ENCODE measurements around the gene CEP41.
"Not testable (repeated sequence)": the region's sequence is repeated elsewhere in the genome, so short reads cannot be mapped to it uniquely, and the experiment has no call there.

CEP41 gene

DNA sequence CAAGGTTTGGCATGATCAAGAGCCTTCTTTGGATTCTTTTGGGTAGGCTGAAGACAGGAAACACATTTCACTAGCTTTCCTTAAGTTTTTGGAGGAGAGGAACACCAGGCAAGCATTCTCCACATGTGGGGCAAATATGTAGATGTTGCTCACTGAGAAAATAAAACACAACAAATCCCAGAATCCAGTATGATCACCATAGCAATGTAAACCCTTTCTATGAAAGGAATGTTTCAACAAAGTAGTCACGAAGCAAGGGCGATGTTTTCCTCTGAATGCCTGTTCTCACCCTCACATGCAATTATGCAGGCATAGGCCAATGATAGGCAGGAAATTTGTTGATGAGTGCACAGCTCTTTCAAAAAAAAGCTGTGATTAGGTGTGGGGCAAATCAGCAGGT is 20.5 kb upstream of the CEP41 start:
- no peak for DNase-seq (ENCODE audit: low spot score)

DNA sequence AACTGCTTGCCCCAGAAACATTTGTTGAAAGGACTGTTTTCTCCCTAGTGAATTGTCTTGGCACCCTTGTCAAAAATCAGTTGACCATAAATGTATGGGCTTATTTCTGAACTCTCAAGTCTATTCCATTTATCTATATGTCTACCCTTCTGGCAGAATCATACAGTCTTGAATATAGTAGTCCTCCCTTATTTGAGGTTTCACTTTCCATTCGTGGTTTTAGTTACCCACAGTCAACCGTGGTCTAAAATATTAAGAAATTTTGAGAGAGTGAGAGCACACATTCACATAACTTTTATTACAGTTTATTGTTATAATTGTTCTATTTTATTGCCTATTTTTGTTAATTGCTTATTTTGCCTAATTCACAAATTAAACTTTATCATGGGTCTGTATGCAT is 17.4 kb upstream of the CEP41 start:
- DNase-seq (ENCODE audit: low spot score), result no peak

GRCh38 chr7:130454959-130455358 is 14.1 kb upstream of the CEP41 start:
- DNase-seq (ENCODE audit: low spot score), result no peak

DNA sequence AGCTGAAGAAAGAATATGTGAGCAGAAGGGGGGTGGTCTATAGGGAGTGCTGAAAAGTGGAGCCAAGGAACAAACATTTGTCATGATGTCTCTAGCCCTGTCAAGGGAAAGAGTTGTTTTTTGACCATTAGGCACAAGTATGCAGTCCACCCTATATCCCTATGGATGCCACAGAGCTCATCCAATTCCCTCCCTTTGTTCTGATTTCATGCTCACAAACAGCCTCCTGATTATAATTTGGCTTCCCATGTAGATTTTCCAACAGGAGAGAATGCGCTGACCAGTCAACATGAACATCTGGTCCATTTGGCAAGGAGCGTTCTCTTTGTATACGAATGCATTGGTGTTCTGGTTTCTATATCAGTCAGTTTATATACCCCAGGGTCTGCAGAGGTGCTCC is 12.1 kb upstream of the CEP41 start:
- no peak for DNase-seq (ENCODE audit: low spot score)

DNA sequence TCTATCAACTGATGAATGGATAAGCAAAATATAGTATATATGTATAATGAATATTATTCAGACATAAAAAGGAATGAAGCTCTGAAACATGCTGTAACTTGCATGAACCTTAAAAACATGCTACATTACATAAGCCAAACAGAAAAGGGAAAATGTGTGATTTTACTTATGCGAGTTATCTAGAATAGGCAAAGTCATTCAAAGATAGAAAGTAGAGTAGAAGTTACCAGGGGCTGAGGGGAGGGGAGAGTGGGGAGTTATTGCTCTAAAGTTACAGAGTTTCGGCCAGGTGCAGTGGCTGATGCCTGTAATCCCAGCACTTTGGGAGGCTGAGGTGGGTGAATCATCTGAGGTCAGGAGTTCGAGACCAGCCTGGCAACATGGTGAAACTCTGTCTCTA is 10.5 kb upstream of the CEP41 start:
- not testable (repeated sequence) for DNase-seq (ENCODE audit: low spot score)

DNA sequence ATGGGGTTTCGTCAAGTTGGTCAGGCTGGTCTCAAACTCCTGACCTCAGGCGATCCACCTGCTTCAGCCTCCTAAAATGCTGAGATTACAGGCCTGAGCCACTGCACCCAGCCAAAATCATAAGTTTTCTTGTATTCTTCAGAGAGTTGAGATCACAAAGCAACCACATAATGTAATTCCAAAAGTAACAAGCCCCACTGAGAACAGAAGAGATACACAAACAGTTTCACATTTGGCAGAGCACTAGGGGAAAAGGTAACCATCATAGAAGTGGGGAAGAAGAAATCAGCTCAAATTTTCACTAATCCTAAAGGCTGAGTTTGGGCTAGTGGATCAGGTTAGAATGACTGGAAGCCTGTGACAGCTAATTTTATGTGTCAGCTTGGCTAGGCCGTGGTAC is 5.4 kb upstream of the CEP41 start:
- no peak for DNase-seq (ENCODE audit: low spot score)

DNA sequence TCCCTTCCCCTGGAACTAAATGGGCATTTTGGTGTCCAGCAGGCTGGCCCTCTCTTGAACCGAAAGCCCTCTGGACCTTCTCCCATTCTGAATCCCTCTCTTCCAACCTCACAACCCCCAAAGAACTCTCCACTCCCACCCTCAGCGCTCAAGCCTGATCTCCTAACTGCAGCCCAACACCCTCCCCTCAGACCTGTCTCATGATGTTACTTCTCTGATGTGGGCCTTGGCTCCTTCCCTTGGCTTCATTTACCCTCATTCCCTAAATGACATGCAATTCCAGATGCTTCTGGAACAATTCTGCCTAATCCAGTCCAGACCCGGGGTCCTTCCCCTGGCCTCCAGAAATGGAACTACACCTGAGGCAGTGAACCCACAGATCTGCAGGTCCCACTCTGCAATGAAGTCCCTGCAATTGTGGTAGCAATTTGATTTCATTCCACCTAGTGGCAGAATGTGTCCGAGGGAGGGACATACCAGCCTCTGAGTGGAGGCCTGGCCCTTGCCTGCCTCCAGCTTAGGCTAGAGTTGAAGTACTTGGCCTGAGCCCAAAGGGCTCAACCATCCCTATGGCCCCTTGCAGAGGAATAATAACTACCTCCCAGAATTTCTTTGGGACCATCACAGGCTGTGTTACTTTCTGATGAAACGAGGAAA is 4.1 kb upstream of the CEP41 start:
- no peak for DNase-seq (ENCODE audit: low spot score)

DNA sequence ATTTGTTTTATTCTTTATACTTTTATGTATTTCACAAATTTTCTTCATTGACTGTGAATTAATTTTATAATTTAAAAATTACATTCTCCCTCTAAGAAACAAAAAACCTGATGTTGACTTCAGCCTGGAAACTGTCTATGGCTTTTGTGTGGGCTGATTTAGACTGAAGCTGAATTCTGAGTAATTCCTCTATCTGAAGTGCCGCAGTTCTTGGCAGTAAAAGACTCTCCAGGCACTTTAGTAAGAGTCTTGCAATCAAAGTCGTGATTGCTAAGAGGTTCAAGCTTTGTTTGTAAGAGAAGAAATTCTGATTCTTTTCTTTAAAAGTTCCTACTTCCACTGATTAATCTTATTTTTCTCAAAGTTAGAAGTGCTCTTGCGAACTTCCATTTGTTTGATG is 3.4 kb upstream of the CEP41 start:
- no peak for DNase-seq (ENCODE audit: low spot score)

- no peak for DNase-seq (ENCODE audit: low spot score)
Observed at GRCh38 chr7:130442601-130443000, 1.8 kb upstream of the CEP41 start.

- no peak for DNase-seq (ENCODE audit: low spot score)
Observed at GRCh38 chr7:130441408-130441869, 623 bp upstream of the CEP41 start.

- DNase-seq (ENCODE audit: low spot score), result no peak
Observed at GRCh38 chr7:130436253-130436652, 4.6 kb downstream of the CEP41 start.

- no peak for DNase-seq (ENCODE audit: low spot score)
Observed at GRCh38 chr7:130435311-130435854, 5.4 kb downstream of the CEP41 start.

DNA sequence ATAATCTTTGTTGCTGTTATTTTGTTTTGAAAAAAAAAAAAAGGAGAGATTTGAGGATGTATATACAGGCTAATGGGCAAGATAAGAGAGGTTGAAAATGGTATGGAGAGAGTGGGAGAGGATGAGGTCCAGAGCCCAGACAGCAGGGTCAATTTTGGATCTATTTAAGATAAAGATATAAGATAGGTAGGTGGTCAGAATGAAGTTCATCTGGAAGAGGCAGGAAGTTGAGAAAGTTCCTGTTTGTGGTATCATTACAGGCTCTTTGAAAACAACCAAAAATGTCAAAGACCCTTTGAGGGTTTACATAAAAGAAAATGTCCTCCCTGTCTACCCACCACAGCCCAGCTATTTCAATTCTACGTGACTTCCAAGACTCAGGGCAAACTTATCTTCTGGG is 7.5 kb downstream of the CEP41 start:
- DNase-seq (ENCODE audit: low spot score), result no peak

DNA sequence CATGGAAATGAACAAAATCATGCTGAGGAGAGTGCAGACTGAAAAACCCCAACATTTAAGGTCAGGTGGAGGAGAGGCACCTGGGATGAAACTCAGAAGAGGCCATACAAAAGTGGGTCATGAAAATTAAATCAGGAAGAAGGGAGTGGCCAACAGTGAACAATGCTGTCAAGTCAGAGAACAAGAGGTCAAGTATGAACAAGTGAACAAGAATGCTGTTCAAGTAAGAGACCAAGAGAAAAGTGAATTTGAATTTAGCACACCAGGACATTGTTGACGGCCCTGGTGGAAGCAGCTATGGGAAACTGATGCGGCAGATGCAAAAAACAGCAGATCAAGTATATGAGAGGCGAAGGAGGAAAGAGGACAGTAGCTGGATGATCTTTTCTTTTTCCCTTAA is 7.9 kb downstream of the CEP41 start:
- no peak for DNase-seq (ENCODE audit: low spot score)

DNA sequence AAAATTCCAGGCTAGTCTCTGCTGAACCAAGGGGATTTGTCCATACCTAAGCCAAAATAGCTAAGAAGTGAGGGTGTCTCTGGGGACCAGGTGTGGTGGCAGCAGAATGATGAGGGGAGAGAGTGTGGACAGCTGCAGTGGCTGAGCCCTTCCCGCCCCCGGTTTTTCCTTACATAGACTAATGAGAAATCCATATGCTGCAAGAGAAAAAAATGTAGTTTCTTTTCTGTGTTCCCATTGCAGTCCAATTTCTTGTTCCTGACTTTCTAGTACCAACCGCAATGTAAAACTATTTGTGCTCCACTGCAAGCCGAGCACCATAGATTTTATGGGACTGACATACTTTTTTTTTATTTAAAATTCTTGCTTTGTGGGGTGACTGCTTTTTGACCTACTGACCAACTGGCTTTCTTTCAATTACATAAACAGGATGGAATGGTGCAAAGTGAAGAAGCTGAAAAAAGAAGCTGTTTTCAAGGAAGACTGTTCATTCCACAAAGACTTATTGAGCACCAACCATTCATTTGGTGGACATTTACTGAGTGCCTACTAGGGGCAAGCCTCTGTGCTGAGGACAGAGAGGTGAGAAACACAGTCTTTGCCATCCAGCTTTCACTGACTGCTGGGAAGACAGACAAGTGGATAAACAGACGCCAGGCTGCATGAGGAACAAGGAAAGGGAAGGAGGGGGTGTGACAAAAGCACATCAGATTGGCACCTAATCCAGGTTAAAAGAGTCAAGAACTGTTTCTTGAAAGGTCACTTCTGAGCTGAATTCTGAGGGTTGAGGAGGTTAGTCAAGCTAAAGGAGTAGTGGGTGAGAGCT is 9.8 kb downstream of the CEP41 start:
- DNase-seq (ENCODE audit: low spot score), result no peak

DNA sequence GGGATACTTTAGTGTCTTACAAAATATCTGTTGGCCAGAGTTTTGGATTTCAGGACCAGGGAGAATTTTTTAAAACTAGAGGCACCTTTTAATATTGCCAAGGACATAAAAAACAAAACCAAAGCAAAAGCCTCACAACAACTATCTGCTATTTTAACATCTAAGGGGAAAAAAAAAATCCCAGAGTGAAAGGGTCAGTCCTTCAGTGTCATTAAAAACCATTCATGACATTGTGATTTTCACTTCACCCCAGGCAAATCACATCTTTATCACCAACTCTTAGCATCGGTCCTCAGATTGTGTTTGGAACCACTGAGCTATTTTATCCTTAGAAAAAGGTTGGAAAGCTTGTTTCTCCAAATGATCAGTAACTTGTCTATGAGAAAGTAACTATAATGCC is 10.7 kb downstream of the CEP41 start:
- no peak for DNase-seq (ENCODE audit: low spot score)

- no peak for DNase-seq (ENCODE audit: low spot score)
Observed at GRCh38 chr7:130429019-130429418, 11.8 kb downstream of the CEP41 start.

- DNase-seq (ENCODE audit: low spot score), result no peak
Observed at GRCh38 chr7:130426564-130426963, 14.3 kb downstream of the CEP41 start.

DNA sequence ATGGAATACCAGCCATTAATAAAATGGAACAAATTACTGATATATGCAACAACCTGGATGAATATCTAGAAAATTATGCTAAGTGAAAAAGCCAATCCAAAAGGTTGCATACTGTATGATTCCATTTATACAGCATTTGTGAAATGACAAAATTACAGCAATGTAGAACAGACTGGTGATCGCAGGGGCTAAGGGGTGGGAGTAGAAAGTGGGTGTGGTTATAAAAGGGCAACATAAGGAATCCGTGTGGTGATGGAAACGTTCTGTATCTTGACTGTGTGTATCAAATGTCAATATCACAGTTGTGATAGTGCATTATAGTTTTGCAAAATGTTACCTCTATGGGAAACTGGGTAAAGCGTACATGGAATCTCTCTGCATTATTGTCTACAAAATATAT is 15.0 kb downstream of the CEP41 start:
- DNase-seq (ENCODE audit: low spot score), result no peak

- no peak for DNase-seq (ENCODE audit: low spot score)
Observed at GRCh38 chr7:130423501-130424037, 17.2 kb downstream of the CEP41 start.

GRCh38 chr7:130421684-130422083 is 19.1 kb downstream of the CEP41 start:
- no peak for DNase-seq (ENCODE audit: low spot score)

DNA sequence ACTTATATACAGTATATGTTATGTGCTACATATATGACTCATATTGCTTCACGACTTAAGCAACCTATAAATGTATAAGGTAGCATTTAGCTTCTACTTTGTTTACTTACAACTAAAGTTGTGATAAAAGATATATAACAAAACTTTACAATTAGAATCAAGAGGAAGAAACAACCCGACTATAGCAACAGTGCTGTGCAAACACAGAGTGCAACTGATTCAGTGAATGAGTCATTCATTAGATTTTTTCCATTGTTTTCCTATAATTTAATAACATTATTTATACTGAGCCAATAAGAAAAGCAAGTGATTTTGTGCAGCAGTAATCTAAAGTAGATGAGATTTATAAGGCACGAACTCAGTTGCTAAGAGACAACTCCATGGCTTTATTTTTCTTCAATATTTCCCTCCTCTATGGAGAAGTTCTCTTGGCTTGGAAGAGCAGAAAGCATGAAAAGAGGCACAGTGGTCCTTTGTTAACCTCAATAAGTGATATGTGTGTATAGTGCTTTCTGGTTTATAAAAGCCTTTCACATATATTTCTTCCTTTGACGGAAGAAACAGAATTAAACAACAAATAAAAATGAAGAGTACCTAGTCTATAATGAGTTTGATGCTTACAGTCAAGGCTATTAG is 19.8 kb downstream of the CEP41 start:
- no peak for DNase-seq (ENCODE audit: low spot score)

GRCh38 chr7:130419658-130420057 is 21.2 kb downstream of the CEP41 start:
- no peak for DNase-seq (ENCODE audit: low spot score)
